H9 (cell line): ENCODE measurements around the gene ANK3. TPM values are rescaled to one million over a fixed set of nuclear protein-coding genes. Genes with fewer than 3 reads are reported as not detected.

Source experiments
- DNase-seq: peaks from one replicate; pipeline ENCODE4 v3.0.0-alpha.2; 2017
- H2AFZ ChIP-seq: one replicate; pipeline ENCODE4 v1.6.1; 2013; ENCODE audit warnings: mild to moderate bottlenecking, low read length, control low read depth, moderate library complexity
- H2AK5ac ChIP-seq: 2 replicates; pipeline ENCODE4 v1.6.1; 2013; ENCODE audit warnings: low read length, control low read depth, mixed read lengths; ENCODE audit not compliant: insufficient read length
- H2BK120ac ChIP-seq: one replicate; pipeline ENCODE4 v1.6.1; 2013; ENCODE audit warnings: low read depth, mild to moderate bottlenecking, low read length, control low read depth, inconsistent platforms; ENCODE audit not compliant: poor library complexity, severe bottlenecking
- H2BK12ac ChIP-seq: 2 replicates; pipeline ENCODE4 v1.6.1; 2013; ENCODE audit warnings: low read length, control low read depth, mixed read lengths, low read depth; ENCODE audit not compliant: insufficient read length
- H2BK15ac ChIP-seq: 2 replicates; pipeline ENCODE4 v1.6.1; 2013; ENCODE audit warnings: low read depth, low read length, control low read depth
- H2BK20ac ChIP-seq: one replicate; pipeline ENCODE4 v1.6.1; 2013; ENCODE audit warnings: low read depth, mild to moderate bottlenecking, low read length, control low read depth, inconsistent platforms; ENCODE audit not compliant: poor library complexity, severe bottlenecking
- H2BK5ac ChIP-seq: 2 replicates; pipeline ENCODE4 v1.6.1; 2013; ENCODE audit warnings: low read length, control low read depth, mixed read lengths; ENCODE audit not compliant: insufficient read length
- H3K14ac ChIP-seq: 2 replicates; pipeline ENCODE4 v1.6.1; 2013; ENCODE audit warnings: low read length, control low read depth; ENCODE audit not compliant: insufficient read depth
- H3K18ac ChIP-seq: 2 replicates; pipeline ENCODE4 v1.6.1; 2013; ENCODE audit warnings: low read depth, mild to moderate bottlenecking, mixed read lengths, low read length, control low read depth; ENCODE audit not compliant: insufficient read length
- H3K23ac ChIP-seq: 2 replicates; pipeline ENCODE4 v1.6.1; 2013; ENCODE audit warnings: low read length, control low read depth, mixed read lengths, low read depth; ENCODE audit not compliant: insufficient read length
- H3K23me2 ChIP-seq: 2 replicates; pipeline ENCODE4 v1.6.1; 2013; ENCODE audit warnings: low read depth, mild to moderate bottlenecking, mixed read lengths, low read length, control low read depth; ENCODE audit not compliant: insufficient read length, poor library complexity, severe bottlenecking
- H3K27ac ChIP-seq: 2 replicates; pipeline ENCODE4 v1.5.1; 2013; ENCODE audit warnings: low read length, control low read depth, mixed read lengths, low read depth; ENCODE audit not compliant: insufficient read length
- H3K27me3 ChIP-seq: 2 replicates; pipeline ENCODE4 v1.6.1; 2013; ENCODE audit warnings: low read length, control low read depth, inconsistent platforms; ENCODE audit not compliant: insufficient read depth
- H3K4ac ChIP-seq: 2 replicates; pipeline ENCODE4 v1.6.1; 2013; ENCODE audit warnings: low read depth, mild to moderate bottlenecking, control low read depth, inconsistent platforms, low read length, moderate library complexity
- H3K4me1 ChIP-seq: 2 replicates; pipeline ENCODE4 v1.6.1; 2013; ENCODE audit warnings: low read length, control low read depth, inconsistent platforms; ENCODE audit not compliant: insufficient read depth
- H3K4me2 ChIP-seq: 2 replicates; pipeline ENCODE4 v1.6.1; 2013; ENCODE audit warnings: low read length, control low read depth, mixed read lengths; ENCODE audit not compliant: insufficient read length, insufficient read depth
- H3K56ac ChIP-seq: 2 replicates; pipeline ENCODE4 v1.6.1; 2013; ENCODE audit warnings: low read depth, mild to moderate bottlenecking, mixed read lengths, low read length, control low read depth; ENCODE audit not compliant: insufficient read length
- H3K79me1 ChIP-seq: 2 replicates; pipeline ENCODE4 v1.6.1; 2013; ENCODE audit warnings: low read depth, mild to moderate bottlenecking, moderate library complexity, low read length, control low read depth, inconsistent platforms; ENCODE audit not compliant: insufficient read depth, poor library complexity, severe bottlenecking
- H3K79me2 ChIP-seq: 2 replicates; pipeline ENCODE4 v1.6.1; 2013; ENCODE audit warnings: low read length, control low read depth, inconsistent platforms; ENCODE audit not compliant: insufficient read depth
- H3K9ac ChIP-seq: 2 replicates; pipeline ENCODE4 v1.6.1; 2013; ENCODE audit warnings: low read length, control low read depth, mixed read lengths; ENCODE audit not compliant: insufficient read length; ENCODE audit errors: extremely low read depth
- H3K9me3 ChIP-seq: one replicate; pipeline ENCODE4 v1.6.1; 2013; ENCODE audit warnings: low read depth, low read length, inconsistent platforms; ENCODE audit not compliant: control insufficient read depth
- H3T11ph ChIP-seq: one replicate; pipeline ENCODE4 v1.6.1; 2013; ENCODE audit warnings: mild to moderate bottlenecking, low read length, control low read depth, inconsistent platforms
- H4K20me1 ChIP-seq: one replicate; pipeline ENCODE4 v1.6.1; 2013; ENCODE audit not compliant: control insufficient read depth, insufficient read length, insufficient read depth
- H4K5ac ChIP-seq: 2 replicates; pipeline ENCODE4 v1.6.1; 2013; ENCODE audit warnings: low read depth, mild to moderate bottlenecking, mixed read lengths, low read length, control low read depth; ENCODE audit not compliant: insufficient read length
- H4K8ac ChIP-seq: replicated peaks from 2 replicates; pipeline ENCODE4 v1.6.1; 2013; ENCODE audit warnings: low read length, control low read depth, mixed read lengths, low read depth; ENCODE audit not compliant: insufficient read length
- H4K91ac ChIP-seq: 2 replicates; pipeline ENCODE4 v1.6.1; 2013; ENCODE audit warnings: low read depth, mild to moderate bottlenecking, moderate library complexity, mixed read lengths, low read length, control low read depth; ENCODE audit not compliant: insufficient read length
- H3K27ac Mint-ChIP-seq, 3 experiments: 2 replicates in 2 of 3; 3 replicates in 1 of 3; pipeline ENCODE4 v1.8.0; 2020 to 2021; ENCODE audit warnings: mixed read lengths in 3 of 3, mild to moderate bottlenecking in 1 of 3, moderate library complexity in 1 of 3
- H3K27me3 Mint-ChIP-seq: 2 replicates; pipeline ENCODE4 v1.8.0; 2021; ENCODE audit warnings: low read depth, mild to moderate bottlenecking, moderate library complexity, mixed read lengths
- H3K36me3 Mint-ChIP-seq, 3 experiments: 2 replicates in 2 of 3; 3 replicates in 1 of 3; pipeline ENCODE4 v1.8.0; 2020 to 2021; ENCODE audit warnings: low read depth in 3 of 3, mixed read lengths in 3 of 3; ENCODE audit not compliant: insufficient read depth in 1 of 3
- H3K4me1 Mint-ChIP-seq, 2 experiments: 2 replicates each; pipeline ENCODE4 v1.8.0; 2020; ENCODE audit warnings: mixed read lengths in 2 of 2
- H3K4me3 Mint-ChIP-seq, 2 experiments: 2 replicates in 1 of 2; 3 replicates in 1 of 2; pipeline ENCODE4 v1.8.0; 2020 to 2021; ENCODE audit warnings: mild to moderate bottlenecking in 2 of 2, mixed read lengths in 2 of 2, moderate library complexity in 1 of 2
- H3K9me3 Mint-ChIP-seq, 2 experiments: 2 replicates in 1 of 2; 3 replicates in 1 of 2; pipeline ENCODE4 v1.8.0; 2020; ENCODE audit warnings: mild to moderate bottlenecking in 2 of 2, mixed read lengths in 2 of 2, moderate library complexity in 1 of 2
- whole genome bisulfite sequencing: extraction: QIAGEN DNeasy Blood & Tissue Kit; methylation state at CpG from one replicate; pipeline ENCODE4 v1.1.7; 2013; ENCODE audit warnings: missing lambda C conversion rate, low lambda C conversion rate, mixed read lengths; ENCODE audit not compliant: insufficient read length; ENCODE audit errors: extremely low coverage; 5-methylcytosine and 5-hydroxymethylcytosine counted together
- total RNA-seq: library from RNA; stranded (reverse); gene quantifications from 2 replicates; pipeline ENCODE4 v1.2.1, GENCODE V29; 2021
- TF ChIP-seq, protein P1 (sequence below): fragments of 200-600 bp; sonication (generic); conservative IDR thresholded peaks from 3 replicates; pipeline ENCODE4 v1.8.0; 2021; ENCODE audit warnings: antibody characterized with exemption, mild to moderate bottlenecking

ANK3 gene
- total RNA-seq, 1 experiment from 2014 or later = 59.6 TPM

DNA sequence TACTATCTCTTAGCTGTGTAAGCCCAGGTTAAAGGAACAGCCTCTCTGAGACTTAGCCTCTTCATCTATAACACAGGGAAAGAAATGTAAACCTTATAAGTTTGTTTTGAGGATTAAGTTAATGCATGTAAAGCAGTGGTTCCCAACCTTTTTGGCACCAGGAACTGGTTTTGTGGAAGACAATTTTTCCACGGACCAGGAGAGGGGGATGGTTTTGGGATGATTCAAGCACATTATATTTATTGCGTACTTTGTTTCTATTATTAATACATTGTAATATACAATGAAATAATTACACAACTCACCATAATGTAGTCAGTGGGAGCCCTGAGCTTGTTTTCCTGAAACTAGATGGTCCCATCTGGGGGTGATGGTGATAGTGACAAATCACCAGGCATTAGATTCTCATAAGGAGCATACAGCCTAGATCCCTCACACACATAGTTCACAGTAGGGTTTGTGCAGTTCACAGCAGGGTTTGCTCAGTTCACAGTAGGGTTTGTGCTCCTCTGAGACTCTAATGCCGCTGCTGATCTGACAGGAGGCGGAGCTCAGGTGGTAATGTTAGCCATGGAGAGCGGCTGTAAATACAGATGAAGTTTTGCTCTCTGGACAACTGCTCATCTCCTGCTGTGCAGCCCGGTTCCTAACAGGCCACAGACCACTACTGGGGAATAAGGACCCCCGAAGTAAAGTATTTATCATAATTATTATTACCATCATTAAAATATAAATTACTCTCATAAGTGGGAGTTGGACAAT lies 41.3 kb upstream of the ANK3 start:
- Histone ChIP-seq H2AK5ac (no peak overlapping the region), H4K20me1 (no peaks in the 10 kb centered on the region), H2BK20ac (no peak overlapping the region), H3K23me2 (no peaks in the 10 kb centered on the region), H4K8ac (no peak overlapping the region), H2AFZ (no peak overlapping the region), H3K27ac (no peak overlapping the region), H3K27me3 (no peaks in the 10 kb centered on the region), H2BK5ac (no peak overlapping the region), H3K4me2 (no peak overlapping the region), H3K18ac (no peak overlapping the region), H4K5ac (no peak overlapping the region), H3K56ac (no peak overlapping the region), H3K9me3 (no peaks in the 10 kb centered on the region), H3K79me2 (no peaks in the 10 kb centered on the region), H3K4me1 (no peaks in the 10 kb centered on the region), H3K23ac (no peak overlapping the region), H2BK15ac (no peak overlapping the region), H3T11ph (no peak overlapping the region), H4K91ac (no peak overlapping the region), H3K9ac (no peak overlapping the region), H3K4ac (no peak overlapping the region), H3K79me1 (no peaks in the 10 kb centered on the region), H2BK12ac (no peak overlapping the region), H3K14ac (no peak overlapping the region), H2BK120ac (no peak overlapping the region)
- Mint-ChIP-seq H3K27ac (no peak overlapping the region), H3K9me3 (no peaks in the 10 kb centered on the region), H3K4me3 (no peak overlapping the region), H3K27me3 (no peaks in the 10 kb centered on the region), H3K36me3 (no peaks in the 10 kb centered on the region), H3K4me1 (peaks cover 2 to 5% of the 10 kb centered on the region in 2 experiments; a peak in 2 of 4 replicates)
- no peak for DNase-seq
- TF ChIP-seq, protein P1, sequence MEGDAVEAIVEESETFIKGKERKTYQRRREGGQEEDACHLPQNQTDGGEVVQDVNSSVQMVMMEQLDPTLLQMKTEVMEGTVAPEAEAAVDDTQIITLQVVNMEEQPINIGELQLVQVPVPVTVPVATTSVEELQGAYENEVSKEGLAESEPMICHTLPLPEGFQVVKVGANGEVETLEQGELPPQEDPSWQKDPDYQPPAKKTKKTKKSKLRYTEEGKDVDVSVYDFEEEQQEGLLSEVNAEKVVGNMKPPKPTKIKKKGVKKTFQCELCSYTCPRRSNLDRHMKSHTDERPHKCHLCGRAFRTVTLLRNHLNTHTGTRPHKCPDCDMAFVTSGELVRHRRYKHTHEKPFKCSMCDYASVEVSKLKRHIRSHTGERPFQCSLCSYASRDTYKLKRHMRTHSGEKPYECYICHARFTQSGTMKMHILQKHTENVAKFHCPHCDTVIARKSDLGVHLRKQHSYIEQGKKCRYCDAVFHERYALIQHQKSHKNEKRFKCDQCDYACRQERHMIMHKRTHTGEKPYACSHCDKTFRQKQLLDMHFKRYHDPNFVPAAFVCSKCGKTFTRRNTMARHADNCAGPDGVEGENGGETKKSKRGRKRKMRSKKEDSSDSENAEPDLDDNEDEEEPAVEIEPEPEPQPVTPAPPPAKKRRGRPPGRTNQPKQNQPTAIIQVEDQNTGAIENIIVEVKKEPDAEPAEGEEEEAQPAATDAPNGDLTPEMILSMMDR = no peak
- WGBS = no CpG with 5 or more reads among the region's 7 CpGs
